ENCODE data around the gene PYHIN1. TPM values are rescaled to one million over a fixed set of nuclear protein-coding genes. Genes with fewer than 3 reads are reported as not detected.

Gene PYHIN1
- total RNA-seq, 1 donor from 2014 or later: not detected

DNA sequence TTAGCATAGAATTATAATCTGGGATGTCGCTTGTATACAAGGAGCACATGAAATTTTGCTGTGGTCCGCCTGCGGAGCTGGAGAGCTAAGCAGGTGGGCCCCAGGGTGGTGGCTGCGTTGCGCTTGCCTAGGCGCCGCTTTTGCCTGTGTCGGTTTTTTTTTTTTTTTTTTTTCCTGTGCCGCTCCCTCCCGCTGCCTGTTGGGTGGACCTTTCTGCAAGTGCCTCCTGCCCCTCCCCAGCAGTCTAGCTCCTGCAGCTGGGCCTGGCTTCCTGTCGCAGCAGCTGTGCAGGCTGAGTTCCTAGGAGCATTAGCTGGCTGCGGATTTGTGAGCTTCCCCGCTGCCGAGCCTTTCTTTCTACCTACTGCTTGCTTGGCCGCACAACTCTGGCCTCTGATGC lies 20.6 kb downstream of the PYHIN1 start:
- H3K27ac Mint-ChIP-seq: no peak overlapping the region
- DNase-seq (ENCODE audit: low spot score, unreplicated experiment): no peak
- H3K36me3 Mint-ChIP-seq (ENCODE audit: insufficient read depth): no peaks in the 10 kb centered on the region
- TF ChIP-seq, protein P1, sequence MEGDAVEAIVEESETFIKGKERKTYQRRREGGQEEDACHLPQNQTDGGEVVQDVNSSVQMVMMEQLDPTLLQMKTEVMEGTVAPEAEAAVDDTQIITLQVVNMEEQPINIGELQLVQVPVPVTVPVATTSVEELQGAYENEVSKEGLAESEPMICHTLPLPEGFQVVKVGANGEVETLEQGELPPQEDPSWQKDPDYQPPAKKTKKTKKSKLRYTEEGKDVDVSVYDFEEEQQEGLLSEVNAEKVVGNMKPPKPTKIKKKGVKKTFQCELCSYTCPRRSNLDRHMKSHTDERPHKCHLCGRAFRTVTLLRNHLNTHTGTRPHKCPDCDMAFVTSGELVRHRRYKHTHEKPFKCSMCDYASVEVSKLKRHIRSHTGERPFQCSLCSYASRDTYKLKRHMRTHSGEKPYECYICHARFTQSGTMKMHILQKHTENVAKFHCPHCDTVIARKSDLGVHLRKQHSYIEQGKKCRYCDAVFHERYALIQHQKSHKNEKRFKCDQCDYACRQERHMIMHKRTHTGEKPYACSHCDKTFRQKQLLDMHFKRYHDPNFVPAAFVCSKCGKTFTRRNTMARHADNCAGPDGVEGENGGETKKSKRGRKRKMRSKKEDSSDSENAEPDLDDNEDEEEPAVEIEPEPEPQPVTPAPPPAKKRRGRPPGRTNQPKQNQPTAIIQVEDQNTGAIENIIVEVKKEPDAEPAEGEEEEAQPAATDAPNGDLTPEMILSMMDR (IDR thresholded peaks at IDR 0.05; ENCODE audit: unreplicated experiment): no peak
- H3K27me3 Mint-ChIP-seq: no peaks in the 10 kb centered on the region
- H3K4me1 Mint-ChIP-seq (ENCODE audit: low read depth): no peaks in the 10 kb centered on the region
- H3K4me3 Mint-ChIP-seq (ENCODE audit: low read depth): no peak overlapping the region
- H3K9me3 Mint-ChIP-seq (ENCODE audit: low read depth): peaks cover 11% of the 10 kb centered on the region

DNA sequence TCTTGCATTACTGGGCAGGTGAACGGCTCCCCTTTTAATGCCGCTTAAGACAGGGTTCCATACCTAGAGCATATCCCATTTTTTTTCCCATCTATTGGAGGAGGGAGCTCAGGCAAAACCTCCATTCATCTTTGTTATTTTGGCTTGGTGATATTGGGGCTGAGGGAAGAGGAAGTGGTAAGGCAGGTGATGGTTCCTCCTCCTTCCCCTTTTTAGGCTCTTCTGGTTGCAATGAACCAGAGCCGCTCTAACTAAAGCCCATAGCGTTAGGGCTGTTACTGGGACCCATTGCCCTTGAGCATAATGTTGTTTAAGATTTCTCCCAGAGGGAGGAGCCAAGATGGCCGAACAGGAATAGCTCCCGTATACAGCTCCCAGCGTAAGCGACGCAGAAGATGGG lies 21.1 kb downstream of the PYHIN1 start:
- TF ChIP-seq, protein P1 (IDR thresholded peaks at IDR 0.05; ENCODE audit: unreplicated experiment): no peak
- no peak for DNase-seq (ENCODE audit: low spot score, unreplicated experiment)
- Mint-ChIP-seq H3K27ac (no peak overlapping the region), H3K4me1 (ENCODE audit: low read depth) (no peaks in the 10 kb centered on the region), H3K9me3 (ENCODE audit: low read depth) (peaks cover 9% of the 10 kb centered on the region), H3K36me3 (ENCODE audit: insufficient read depth) (no peaks in the 10 kb centered on the region), H3K27me3 (no peaks in the 10 kb centered on the region), H3K4me3 (ENCODE audit: low read depth) (no peak overlapping the region)

DNA sequence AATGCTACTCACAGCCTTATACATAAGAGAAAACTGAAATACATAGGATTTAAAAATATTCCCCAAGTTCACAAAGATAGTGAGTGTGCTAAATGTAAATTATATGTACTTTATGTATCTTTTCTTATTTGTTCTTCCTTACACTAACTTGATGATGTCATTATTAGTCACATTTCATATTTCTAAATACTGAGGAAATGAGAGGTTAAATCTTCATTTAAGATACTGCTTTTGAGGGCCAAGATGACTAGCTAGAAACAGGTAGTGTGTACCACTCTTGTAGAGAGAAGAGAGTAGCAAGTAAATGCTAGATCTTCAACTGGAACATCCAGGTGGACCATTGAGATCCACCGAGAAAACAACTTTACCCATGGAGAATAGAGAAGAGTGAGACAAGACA lies 29.8 kb downstream of the PYHIN1 start:
- H3K27me3 Mint-ChIP-seq: peaks cover 43% of the 10 kb centered on the region

DNA sequence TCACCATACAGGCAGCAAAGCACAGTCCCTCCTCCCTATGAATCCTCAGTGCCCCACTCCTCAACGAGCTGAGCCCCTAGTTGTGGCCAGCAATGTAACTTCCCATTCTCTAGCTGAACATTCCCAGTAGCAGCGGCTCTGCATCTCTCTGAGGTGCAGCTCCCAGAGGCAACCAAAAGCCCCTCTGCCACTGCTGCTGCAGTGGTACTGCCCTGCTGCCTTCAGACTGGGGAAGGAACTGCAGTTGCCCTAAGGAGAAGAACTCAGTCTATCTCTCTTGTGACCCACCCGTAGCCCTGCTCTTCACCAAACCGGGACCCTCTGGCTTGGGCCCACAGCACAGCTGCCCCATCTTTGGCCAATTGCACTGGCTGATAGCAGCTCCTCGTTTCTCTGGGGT lies 31.6 kb downstream of the PYHIN1 start:
- TF ChIP-seq, protein P1 (IDR thresholded peaks at IDR 0.05; ENCODE audit: unreplicated experiment): no peak
- Mint-ChIP-seq H3K27me3 (peaks cover 43% of the 10 kb centered on the region), H3K36me3 (ENCODE audit: insufficient read depth) (no peaks in the 10 kb centered on the region), H3K4me1 (ENCODE audit: low read depth) (peaks cover 9% of the 10 kb centered on the region), H3K4me3 (ENCODE audit: low read depth) (no peak overlapping the region), H3K27ac (no peak overlapping the region), H3K9me3 (ENCODE audit: low read depth) (peaks cover 10% of the 10 kb centered on the region)
- no peak for DNase-seq (ENCODE audit: low spot score, unreplicated experiment)

More for the DNA sequence above, 29.8 kb downstream of the PYHIN1 start:
- H3K27ac Mint-ChIP-seq: no peak overlapping the region
- TF ChIP-seq, protein P1 (IDR thresholded peaks at IDR 0.05; ENCODE audit: unreplicated experiment): no peak
- no peak for DNase-seq (ENCODE audit: low spot score, unreplicated experiment)
- H3K36me3 Mint-ChIP-seq (ENCODE audit: insufficient read depth): no peaks in the 10 kb centered on the region
- H3K4me3 Mint-ChIP-seq (ENCODE audit: low read depth): no peak overlapping the region
- H3K9me3 Mint-ChIP-seq (ENCODE audit: low read depth): peaks cover 5% of the 10 kb centered on the region
- peaks cover 9% of the 10 kb centered on the region for H3K4me1 Mint-ChIP-seq (ENCODE audit: low read depth)

DNA sequence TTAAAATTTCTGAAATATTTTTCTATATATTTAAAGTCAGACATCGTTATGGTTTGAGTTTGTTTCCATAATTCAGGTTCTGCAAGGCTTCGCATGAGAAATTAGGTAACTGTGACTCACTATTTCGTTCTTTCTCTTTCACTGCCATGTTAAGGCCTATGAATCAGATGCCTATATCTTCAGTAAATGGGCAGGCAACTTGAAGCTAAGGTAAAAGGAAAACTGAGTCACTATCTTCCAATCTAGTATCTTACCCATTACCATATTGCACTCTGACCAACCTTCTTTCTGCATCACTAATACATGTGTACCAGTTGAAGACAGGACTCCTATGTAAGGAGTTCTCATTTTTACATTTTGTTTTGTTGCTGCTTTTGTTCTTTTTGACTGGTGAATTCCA lies 37.8 kb downstream of the PYHIN1 start:
- no peak overlapping the region for H3K4me3 Mint-ChIP-seq (ENCODE audit: low read depth)
- TF ChIP-seq, protein P1 (IDR thresholded peaks at IDR 0.05; ENCODE audit: unreplicated experiment): no peak
- no peaks in the 10 kb centered on the region for H3K4me1 Mint-ChIP-seq (ENCODE audit: low read depth)
- peaks cover 19% of the 10 kb centered on the region for H3K27me3 Mint-ChIP-seq
- no peak for DNase-seq (ENCODE audit: low spot score, unreplicated experiment)
- no peak overlapping the region for H3K27ac Mint-ChIP-seq
- H3K36me3 Mint-ChIP-seq (ENCODE audit: insufficient read depth): no peaks in the 10 kb centered on the region
- peaks cover 10% of the 10 kb centered on the region for H3K9me3 Mint-ChIP-seq (ENCODE audit: low read depth)

Measured in progenitor cell of endocrine pancreas (in vitro differentiated cells).